ENCODE results near the gene SPECC1. TPM values are rescaled to one million over a fixed set of nuclear protein-coding genes. Genes with fewer than 3 reads are reported as not detected.

The SPECC1 gene
- total and polyA plus RNA-seq, 9 of the 15 experiments (the other 6 are each of a cell fraction or from before 2014, with no cell fraction given), result 2.4 to 19.6 (median 14.7) TPM

- TF ChIP-seq CTCF (IDR thresholded peaks at IDR 0.05 in 2 of 3, conservative IDR thresholded peaks at IDR 0.05 in 1 of 3; ENCODE audit: insufficient read depth in 2 of 3, low read depth in 1 of 3, low read length in 3 of 3) (peak; percentile 49 to 56 (median 55); a peak in 5 of 6 replicates), CBX1 (IDR thresholded peaks at IDR 0.05; ENCODE audit: low read depth) (no peak), ZNF224 (CRISPR knock-in tag; IDR thresholded peaks at IDR 0.05) (no peak), MEIS2 (IDR thresholded peaks at IDR 0.05; ENCODE audit: partially characterized antibody) (peak; percentile 11), NRF1 (conservative IDR thresholded peaks at IDR 0.05 in 1 of 2, IDR thresholded peaks at IDR 0.05 in 1 of 2) (peak; percentile 7 to 53; a peak in 3 of 4 replicates), SAFB (IDR thresholded peaks at IDR 0.05; ENCODE audit: borderline replicate concordance, low read depth, low read length) (no peak), TAF9B (IDR thresholded peaks at IDR 0.05; ENCODE audit: partially characterized antibody) (peak; percentile 33), ZFPM2 (CRISPR knock-in tag; IDR thresholded peaks at IDR 0.05) (no peak), BHLHE40 (IDR thresholded peaks at IDR 0.05; ENCODE audit: low read length) (peak; percentile 68; the same call in 1 of the 2 replicates), DMBX1 (CRISPR knock-in tag; IDR thresholded peaks at IDR 0.05; ENCODE audit: borderline replicate concordance) (peak; percentile 59; the same call in 1 of the 2 replicates), ZNF274 (IDR thresholded peaks at IDR 0.05; ENCODE audit: borderline replicate concordance, low read depth, low read length) (peak; percentile 42; the same call in 1 of the 2 replicates), PML (IDR thresholded peaks at IDR 0.05; ENCODE audit: low read length) (peak; percentile 92), ZNF263 (CRISPR knock-in tag; IDR thresholded peaks at IDR 0.05; ENCODE audit: borderline replicate concordance) (peak; percentile 67; the same call in 1 of the 2 replicates), GTF2B (IDR thresholded peaks at IDR 0.05; ENCODE audit: extremely low read depth, insufficient read length) (no peak), THRAP3 (IDR thresholded peaks at IDR 0.05; ENCODE audit: borderline replicate concordance) (no peak), SIN3B (IDR thresholded peaks at IDR 0.05; ENCODE audit: low read depth) (no peak), TEAD4 (IDR thresholded peaks at IDR 0.05; ENCODE audit: low read length) (peak; percentile 96), TEAD4 (CRISPR knock-in tag; IDR thresholded peaks at IDR 0.05; ENCODE audit: borderline replicate concordance) (no peak), CBFA2T2 (conservative IDR thresholded peaks at IDR 0.05) (peak; percentile 96), KDM4B (IDR thresholded peaks at IDR 0.05; ENCODE audit: borderline replicate concordance in 2 of 2, low read depth in 1 of 2) (no peak), MNT (conservative IDR thresholded peaks at IDR 0.05) (peak; percentile 12 to 38; a peak in 1 of 4 replicates), NFIC (IDR thresholded peaks at IDR 0.05) (peak; percentile 87), HDAC1 (IDR thresholded peaks at IDR 0.05) (peak in 1 of 2 experiments; percentile 8; a peak in 1 of 4 replicates), STAT5A (IDR thresholded peaks at IDR 0.05; ENCODE audit: borderline replicate concordance, low read length) (peak; percentile 87), NFATC3 (IDR thresholded peaks at IDR 0.05) (peak; percentile 60; the same call in 1 of the 2 replicates), TBP (optimal IDR thresholded peaks at IDR 0.05; ENCODE audit: low read depth, low read length) (peak; percentile 50)
Measured at GRCh38 chr17:20010099-20010863, 1.1 kb downstream of the SPECC1 start (continued).
